HepG2 (cell line): Measurements from ENCODE around the gene RAE1.
A peak's percentile ranks its signal among the peaks of the same experiment; 100 is the strongest.

Source experiments
- FIP1L1 ChIP-seq: fragments of 200-400 bp; formaldehyde crosslinking; IDR thresholded peaks from 2 replicates; pipeline ENCODE4 v1.6.1; 2018; ENCODE audit warnings: low read depth, mild to moderate bottlenecking, low read length, moderate library complexity, borderline replicate concordance; ENCODE audit not compliant: insufficient read depth
- MTF2 ChIP-seq: sonication (generic); formaldehyde crosslinking; IDR thresholded peaks from 2 replicates; pipeline ENCODE4 v1.5.0; 2020; ENCODE audit warnings: missing genetic modification reagents, borderline replicate concordance
- SALL1 ChIP-seq: sonication (generic); formaldehyde crosslinking; IDR thresholded peaks from 2 replicates; pipeline ENCODE4 v1.8.0; 2022; ENCODE audit warnings: mild to moderate bottlenecking, missing genetic modification reagents
- USF2 ChIP-seq, 2 experiments: sonication (generic) in 1 of 2; formaldehyde crosslinking in 1 of 2; IDR thresholded peaks; 2 replicates each; pipeline versions ENCODE4 v1.5.1 to v1.6.1; 2011 to 2020; ENCODE audit warnings: borderline replicate concordance in 1 of 2, low read depth in 1 of 2, low read length in 1 of 2, mild to moderate bottlenecking in 1 of 2, missing genetic modification reagents in 1 of 2, moderate library complexity in 1 of 2
- ZNF281 ChIP-seq: sonication (generic); formaldehyde crosslinking; IDR thresholded peaks from 2 replicates; pipeline ENCODE4 v1.4.0; 2020; ENCODE audit warnings: missing genetic modification reagents, borderline replicate concordance
- TF ChIP-seq, protein P1 (sequence below): sonication (generic); formaldehyde crosslinking; IDR thresholded peaks from 2 replicates; pipeline ENCODE4 v1.8.0; 2022; ENCODE audit warnings: missing genetic modification reagents, mild to moderate bottlenecking, borderline replicate concordance
- TF ChIP-seq, protein P2 (sequence below): sonication (generic); formaldehyde crosslinking; IDR thresholded peaks from 2 replicates; pipeline ENCODE4 v1.5.0; 2020; ENCODE audit warnings: mild to moderate bottlenecking, missing genetic modification reagents, moderate library complexity

DNA sequence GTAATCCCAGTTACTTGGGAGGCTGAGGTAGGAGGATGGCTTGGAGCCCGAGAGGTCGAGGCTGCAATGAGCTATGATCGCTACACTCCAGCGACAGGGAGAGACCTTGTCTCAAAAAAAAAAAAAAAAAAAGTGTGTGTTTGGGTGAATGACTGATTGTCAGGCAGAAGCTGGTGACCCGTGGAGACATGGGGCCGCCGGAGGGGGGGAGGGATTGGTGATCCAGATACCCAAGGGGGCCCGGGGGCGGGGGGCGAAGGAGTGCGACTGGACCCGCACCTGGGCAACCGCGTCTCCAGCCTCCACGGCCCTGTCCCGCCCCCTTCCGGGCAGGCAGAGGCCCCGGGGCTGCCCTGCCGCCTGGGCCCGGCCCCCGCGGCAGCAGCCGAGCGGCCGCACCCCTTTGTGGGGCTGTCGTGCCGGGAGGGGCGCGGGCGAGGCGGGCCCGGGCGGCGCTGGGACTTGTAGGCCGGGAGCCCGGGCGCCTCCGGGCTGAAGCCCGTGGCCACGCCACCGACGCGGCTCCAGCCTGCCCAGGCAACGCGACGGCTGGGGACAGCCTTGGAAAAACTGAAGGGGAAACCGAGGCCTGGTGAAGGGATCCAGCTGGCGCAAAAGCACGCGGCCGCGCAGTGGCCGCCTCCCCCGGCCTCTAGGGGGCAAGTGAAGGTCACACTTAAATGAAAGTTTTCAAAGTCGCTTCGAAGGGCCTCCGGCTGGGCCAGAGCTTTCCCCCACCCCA, 38.1 kb downstream of the RAE1 start:
- TF ChIP-seq SALL1 (CRISPR knock-in tag) (no peak), USF2 (IDR thresholded peaks at IDR 0.05; ENCODE audit: low read depth, low read length) (no peak), USF2 (CRISPR knock-in tag; IDR thresholded peaks at IDR 0.05; ENCODE audit: borderline replicate concordance) (no peak), ZNF281 (no peak), MTF2 (CRISPR knock-in tag) (no peak), FIP1L1 (no peak)
- TF ChIP-seq, protein P1, sequence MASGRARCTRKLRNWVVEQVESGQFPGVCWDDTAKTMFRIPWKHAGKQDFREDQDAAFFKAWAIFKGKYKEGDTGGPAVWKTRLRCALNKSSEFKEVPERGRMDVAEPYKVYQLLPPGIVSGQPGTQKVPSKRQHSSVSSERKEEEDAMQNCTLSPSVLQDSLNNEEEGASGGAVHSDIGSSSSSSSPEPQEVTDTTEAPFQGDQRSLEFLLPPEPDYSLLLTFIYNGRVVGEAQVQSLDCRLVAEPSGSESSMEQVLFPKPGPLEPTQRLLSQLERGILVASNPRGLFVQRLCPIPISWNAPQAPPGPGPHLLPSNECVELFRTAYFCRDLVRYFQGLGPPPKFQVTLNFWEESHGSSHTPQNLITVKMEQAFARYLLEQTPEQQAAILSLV (CRISPR knock-in tag) = no peak
- TF ChIP-seq, protein P2, sequence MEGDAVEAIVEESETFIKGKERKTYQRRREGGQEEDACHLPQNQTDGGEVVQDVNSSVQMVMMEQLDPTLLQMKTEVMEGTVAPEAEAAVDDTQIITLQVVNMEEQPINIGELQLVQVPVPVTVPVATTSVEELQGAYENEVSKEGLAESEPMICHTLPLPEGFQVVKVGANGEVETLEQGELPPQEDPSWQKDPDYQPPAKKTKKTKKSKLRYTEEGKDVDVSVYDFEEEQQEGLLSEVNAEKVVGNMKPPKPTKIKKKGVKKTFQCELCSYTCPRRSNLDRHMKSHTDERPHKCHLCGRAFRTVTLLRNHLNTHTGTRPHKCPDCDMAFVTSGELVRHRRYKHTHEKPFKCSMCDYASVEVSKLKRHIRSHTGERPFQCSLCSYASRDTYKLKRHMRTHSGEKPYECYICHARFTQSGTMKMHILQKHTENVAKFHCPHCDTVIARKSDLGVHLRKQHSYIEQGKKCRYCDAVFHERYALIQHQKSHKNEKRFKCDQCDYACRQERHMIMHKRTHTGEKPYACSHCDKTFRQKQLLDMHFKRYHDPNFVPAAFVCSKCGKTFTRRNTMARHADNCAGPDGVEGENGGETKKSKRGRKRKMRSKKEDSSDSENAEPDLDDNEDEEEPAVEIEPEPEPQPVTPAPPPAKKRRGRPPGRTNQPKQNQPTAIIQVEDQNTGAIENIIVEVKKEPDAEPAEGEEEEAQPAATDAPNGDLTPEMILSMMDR (CRISPR knock-in tag) = peak; percentile 13
